Inflammatory macrophage (primary cell): ENCODE measurements around the gene OR4C45.
"Not testable (repeated sequence)": the region's sequence is repeated elsewhere in the genome, so short reads cannot be mapped to it uniquely, and the experiment has no call there.

Experiments
- DNase-seq, 2 donors: peaks; one replicate each; pipeline ENCODE4 v3.0.0-alpha.2; 2020 to 2022
- total RNA-seq, 18 experiments: gene quantifications; one replicate each; lab custom pipeline; 2026; ENCODE audit warnings: mixed read lengths in 6 of 18, inconsistent platforms in 2 of 18; lab: John Stamatoyannopoulos, UW

OR4C45 gene
- total RNA-seq = 0 to 0.11 (median 0) reads per million in 18 experiments

GRCh38 chr11:50032574-50032973 lies at the start of gene OR4C45:
OR4C45 (plus strand) TSS chr11:50032874.
- no peak for DNase-seq

DNA sequence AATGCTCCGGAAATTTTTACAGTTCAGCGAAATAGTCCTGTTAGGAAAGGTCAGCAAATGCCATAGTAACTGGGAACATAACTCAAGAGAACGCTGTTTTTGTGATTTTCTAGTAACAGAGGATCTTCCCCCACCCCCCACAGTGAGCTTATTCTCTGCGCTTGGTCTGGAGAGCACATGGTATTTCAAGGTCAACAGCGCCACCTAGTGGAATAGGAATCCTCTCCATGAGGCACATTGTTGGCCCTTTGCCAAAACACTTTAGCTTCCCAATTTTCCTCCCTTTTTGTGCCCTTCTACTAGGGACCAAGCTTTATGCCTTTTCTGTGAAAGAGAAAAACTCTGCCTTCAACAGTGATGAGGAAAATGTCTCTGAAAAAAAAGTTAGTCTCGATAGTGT lies 37.1 kb upstream of the OR4C45 start:
- peak; percentile 30 to 44 for DNase-seq

GRCh38 chr11:50030193-50030592 lies 2.5 kb upstream of the OR4C45 start:
- DNase-seq = no peak

DNA sequence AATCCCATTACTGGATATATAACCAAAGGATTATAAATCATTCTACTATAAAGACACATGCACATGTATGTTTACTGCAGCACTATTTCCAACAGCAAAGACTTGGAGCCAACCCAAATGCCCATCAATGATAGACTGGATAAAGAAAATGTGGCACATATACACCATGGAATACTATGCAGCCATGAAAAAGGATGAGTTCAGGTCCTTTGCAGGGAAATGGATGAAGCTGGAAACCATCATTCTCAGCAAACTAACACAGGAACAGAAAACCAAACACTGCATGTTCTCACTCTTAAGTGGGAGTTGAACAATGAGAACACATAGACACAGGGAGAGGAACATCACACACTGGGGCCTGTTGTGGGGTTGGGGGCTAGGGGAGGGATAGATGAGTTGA lies 3.6 kb downstream of the OR4C45 start:
- not testable (repeated sequence) for DNase-seq

GRCh38 chr11:50037251-50037650 lies 4.6 kb downstream of the OR4C45 start:
- DNase-seq = no peak

GRCh38 chr11:50044647-50045046 lies 12.0 kb downstream of the OR4C45 start:
- DNase-seq = no peak

- not testable (repeated sequence) for DNase-seq
Observed at GRCh38 chr11:50063056-50063455, 30.4 kb downstream of the OR4C45 start.

- no peak for DNase-seq
Observed at GRCh38 chr11:50070389-50070788, 37.7 kb downstream of the OR4C45 start.

GRCh38 chr11:50071584-50072225 lies 39.0 kb downstream of the OR4C45 start:
- DNase-seq = no peak

- DNase-seq = no peak
Observed at GRCh38 chr11:50072226-50073112, 39.8 kb downstream of the OR4C45 start.

GRCh38 chr11:50073113-50074105 lies 40.7 kb downstream of the OR4C45 start:
- DNase-seq = no peak

- no peak for DNase-seq
Observed at GRCh38 chr11:50074161-50074560, 41.5 kb downstream of the OR4C45 start.

GRCh38 chr11:50075856-50076255 lies 43.2 kb downstream of the OR4C45 start:
- DNase-seq = no peak

DNA sequence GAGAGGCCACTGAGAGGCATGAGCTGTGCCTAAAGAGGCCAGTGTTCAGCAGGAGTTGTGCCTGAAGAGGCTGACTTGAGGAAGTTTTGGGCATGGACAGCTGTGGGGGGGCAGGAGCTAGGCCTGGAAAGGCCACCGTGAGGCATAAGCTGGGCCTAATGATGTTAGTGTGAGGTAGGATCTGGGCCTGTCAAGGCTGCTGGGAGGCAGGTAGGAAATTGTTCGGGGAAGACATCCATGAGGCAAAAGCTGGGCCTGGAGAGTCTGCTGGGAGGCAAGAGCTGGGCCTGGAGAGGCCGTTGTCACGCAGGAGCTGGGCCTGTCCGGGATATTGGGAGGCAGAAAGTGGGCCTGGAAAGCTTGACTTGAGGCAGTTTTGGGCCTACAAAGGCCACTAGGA lies 44.9 kb downstream of the OR4C45 start:
- no peak for DNase-seq

DNA sequence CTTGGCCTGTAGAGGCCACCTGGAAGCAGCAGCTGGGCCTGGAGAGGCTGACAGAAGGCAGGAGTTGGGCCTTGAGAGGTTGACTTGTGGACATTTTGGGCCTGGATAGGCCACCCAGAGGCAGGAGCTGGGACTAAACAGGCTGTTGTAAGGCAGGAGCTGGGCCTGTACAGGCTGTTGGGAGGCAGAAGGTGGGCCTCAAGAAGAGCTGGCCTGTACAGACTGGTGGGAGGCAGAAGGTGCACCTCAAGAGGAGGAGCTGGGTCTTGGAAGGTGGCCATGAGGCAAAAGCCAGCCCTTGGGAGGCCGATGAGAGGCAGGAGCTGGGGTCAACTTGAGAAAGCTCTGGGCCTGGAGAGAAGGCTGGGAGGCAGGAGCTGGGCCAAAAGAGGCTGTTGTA lies 45.3 kb downstream of the OR4C45 start:
- DNase-seq = no peak

DNA sequence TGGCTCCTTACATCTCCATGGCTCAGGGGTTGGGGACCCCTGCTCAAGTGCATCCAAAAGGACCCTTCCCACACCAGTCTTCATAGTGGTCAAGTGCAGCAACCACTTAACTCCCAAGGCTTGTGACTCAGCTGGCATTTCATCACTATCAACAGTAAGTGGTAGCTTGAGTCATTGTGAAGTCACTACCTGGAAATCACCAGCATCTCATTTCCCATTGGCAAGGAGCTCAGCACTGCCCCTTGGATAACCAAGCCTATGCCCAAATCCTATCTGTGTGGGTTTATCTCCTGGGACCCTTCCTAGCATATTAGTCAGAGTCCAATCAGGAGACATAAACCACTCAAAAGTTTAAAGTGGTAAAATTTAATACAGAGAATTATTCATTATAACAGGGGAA lies 46.3 kb downstream of the OR4C45 start:
- not testable (repeated sequence) for DNase-seq

GRCh38 chr11:50080256-50080655 lies 47.6 kb downstream of the OR4C45 start:
- no peak for DNase-seq
